HPDE6-E6E7 (cell line): ENCODE results near the gene BEND3.
"Not testable (repeated sequence)": the region's sequence is repeated elsewhere in the genome, so short reads cannot be mapped to it uniquely, and the experiment has no call there.

Experiments
- DNase-seq: peaks from one replicate; pipeline ENCODE4 v3.0.0; 2011; ENCODE audit warnings: missing footprints; ENCODE audit errors: extremely low spot score

The BEND3 gene

DNA sequence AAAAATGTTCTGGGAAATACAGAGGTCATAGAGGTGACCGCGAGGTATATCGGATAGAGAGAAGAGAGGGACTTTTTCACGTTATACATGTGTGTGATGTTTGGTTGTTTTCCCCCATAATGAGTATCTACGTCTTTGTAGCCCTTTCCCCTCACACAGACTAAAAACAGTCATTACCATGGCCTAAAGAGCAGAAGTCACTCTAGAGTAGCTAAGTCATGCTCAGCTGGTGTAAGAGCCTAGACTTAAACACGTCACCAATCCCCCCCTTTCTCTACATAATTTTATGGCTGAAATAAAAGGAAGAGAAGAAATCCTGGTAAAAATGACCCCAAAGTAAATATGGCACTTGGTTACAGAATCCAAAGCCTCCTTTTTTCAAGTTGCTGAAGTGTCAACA lies 6.0 kb upstream of the BEND3 start:
- DNase-seq: no peak

DNA sequence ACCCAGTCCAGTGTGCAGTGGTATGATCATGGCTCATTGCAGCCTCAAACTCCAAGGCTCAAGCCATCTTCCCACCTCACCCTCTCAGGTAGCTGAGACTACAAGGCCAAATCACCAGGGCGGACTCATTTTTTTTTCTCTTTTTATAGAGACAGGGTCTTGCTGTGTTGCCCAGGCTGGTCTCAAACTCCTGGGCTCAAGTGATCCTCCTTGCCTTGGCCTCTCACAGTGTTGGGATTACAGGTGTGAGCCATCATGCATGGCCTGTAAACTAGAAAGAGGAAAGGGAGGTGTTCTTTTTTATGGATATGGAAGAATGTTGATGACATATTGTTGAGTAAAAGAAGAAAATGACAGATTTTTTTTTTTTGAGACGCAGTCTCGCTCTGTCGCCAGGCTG lies 5.1 kb upstream of the BEND3 start:
- no peak for DNase-seq

DNA sequence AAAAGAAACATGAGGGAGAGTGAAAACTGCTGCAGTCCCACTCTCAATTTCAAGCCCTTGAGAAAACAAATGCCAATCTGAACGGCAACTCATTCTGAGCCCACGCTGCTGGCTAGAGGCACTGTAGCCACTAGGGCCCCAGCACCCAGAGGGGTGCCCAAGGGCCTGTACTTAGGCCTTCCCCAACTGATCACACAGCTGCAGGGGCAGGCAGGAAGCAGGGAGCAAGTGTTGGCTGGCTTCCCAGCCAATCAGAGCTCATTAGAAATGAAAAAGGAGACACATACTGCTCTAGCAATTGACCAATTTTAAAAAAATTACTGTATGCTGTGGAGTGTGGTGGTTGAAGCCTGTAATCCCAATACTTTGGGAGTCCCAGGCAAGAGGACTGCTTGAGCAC lies 3.7 kb upstream of the BEND3 start:
- no peak for DNase-seq

DNA sequence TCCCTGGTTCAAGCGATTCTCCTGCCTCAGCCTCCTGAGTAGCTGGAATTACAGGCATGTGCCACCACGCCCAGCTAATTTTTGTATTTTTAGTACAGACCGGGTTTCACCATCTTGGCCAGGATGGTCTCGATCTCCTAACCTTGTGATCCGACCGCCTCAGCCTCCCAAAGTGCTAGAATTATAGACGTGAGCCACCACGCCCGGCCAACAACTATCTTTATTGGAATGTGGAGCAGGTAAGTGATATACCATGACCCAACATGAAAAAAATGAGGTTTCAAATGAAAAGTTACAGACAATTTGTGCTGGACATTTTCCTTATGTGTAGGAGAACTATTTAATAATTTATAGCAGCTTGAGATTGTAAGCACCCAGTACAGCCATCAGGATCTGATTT lies 3.2 kb upstream of the BEND3 start:
- DNase-seq: not testable (repeated sequence)

DNA sequence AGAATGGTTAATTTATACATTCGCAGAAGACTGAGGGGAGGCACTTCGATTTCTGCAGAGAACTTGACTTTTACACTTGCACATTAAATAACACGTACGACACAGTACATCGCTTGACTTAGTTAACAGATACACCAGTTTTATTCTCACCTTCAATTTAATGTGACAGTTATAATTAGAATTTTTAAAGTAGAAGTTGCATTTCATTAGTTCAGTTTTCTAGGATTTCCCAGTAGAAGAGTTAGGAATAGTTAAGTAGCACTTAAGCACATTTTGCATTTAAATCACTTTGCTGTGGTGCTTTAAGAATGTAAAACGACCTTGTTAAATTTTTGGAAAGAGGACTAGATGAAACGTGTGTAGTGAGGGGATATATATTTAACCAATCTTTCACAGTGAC lies 1.6 kb upstream of the BEND3 start:
- DNase-seq: no peak

DNA sequence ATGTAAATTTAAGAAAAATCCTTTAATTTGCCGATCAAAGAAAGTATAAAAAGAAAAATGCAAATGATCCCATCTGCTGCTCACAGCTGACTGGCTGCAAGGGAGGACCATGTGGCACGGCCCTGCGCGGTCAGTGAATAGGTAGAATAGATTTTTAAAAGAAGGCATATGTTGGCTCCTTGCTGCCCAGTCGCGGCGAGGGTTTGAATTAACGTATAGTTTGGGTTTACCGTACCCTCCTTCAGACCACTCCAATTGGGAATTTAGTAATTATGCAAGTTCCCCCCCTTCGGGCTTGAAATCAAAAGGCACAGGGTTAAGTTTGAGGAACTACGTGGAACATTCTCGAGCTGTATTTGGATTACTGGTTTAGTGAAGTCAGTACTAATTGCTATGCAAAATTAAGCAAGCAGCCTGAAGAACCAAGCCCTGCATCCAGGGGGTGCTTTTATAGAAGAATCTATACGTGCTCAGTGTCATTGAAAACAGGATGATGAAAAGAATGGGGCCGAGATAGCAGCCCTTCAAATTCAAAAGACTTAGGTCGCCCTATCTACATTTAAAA lies 1.1 kb upstream of the BEND3 start:
- no peak for DNase-seq

DNA sequence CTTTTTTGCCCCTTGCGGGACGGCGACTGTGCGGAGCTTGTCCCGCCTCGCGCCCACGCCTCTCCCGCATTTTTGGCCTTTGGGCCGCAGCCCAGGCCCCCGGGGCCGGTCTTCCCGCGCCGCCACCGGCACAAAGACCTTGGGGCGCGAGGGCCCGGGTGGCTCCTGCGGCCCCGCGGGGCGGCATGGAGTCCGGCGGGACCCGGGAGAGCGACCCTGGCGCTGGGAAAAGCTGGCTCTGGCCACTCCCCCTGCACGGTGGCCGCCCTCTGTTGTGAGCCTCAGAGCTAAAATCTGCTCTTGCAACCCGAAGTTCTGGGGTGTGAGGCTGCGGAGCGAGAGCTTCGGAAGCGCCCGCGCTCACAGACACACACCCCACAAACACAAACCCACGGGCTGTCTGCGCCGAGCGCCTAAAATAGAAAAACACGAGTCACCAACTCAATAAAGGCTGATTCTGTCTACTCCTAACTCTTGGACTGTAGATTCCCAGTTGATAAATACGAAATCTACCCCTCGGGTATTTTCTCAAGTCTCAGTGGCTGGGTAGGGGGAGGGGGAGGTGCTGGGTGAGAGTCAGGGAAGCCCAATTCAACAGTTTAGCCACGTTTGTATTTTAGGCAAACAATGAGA lies 496 bp upstream of the BEND3 start:
- DNase-seq: no peak

- DNase-seq: peak; percentile 73
These were observed 946 bp downstream of the BEND3 start for GRCh38 chr6:107114213-107114925.

DNA sequence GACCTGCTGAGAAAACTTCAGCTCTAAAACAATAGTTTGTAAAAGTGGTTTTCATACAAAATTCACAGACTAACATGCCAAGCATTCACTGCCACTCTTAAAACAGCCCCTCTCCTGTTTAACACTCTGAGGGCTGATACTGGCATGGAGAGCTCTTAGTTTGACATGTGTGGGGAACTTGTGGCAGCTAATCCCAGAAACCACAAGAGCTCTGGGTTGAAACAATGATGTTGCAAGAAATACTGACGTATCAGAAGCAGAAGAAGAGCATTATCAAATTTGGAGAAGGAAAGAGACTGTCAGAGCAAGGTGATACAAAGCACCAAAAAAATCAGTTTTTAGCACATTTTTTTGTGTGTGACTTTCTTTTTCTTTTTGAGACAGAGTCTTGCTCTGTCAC lies 5.1 kb downstream of the BEND3 start:
- DNase-seq: no peak

- no peak for DNase-seq
These were observed 7.0 kb downstream of the BEND3 start for GRCh38 chr6:107108201-107108890.

- no peak for DNase-seq
These were observed 7.5 kb downstream of the BEND3 start for GRCh38 chr6:107107791-107108190.

DNA sequence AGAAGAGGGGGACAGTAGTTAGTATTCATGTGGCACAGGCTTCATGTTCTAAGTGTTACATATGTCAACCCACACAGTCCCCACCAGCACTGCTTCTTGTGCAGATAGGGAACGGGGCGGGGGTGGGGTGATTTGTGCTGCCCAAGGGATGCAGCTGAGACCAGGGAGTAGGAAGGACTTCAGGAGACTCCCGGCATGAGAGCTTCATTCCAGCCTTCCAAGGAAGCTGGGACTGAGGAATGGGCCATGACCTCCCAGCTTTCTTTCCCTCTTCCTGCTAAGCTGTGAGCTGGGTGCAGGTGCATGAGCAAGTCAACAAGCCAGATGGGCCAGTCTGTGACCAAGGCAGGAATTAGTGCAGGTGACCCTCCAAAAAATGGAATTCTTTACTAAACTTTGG lies 9.2 kb downstream of the BEND3 start:
- no peak for DNase-seq

GRCh38 chr6:107105511-107106116 lies 9.7 kb downstream of the BEND3 start:
- DNase-seq: no peak

DNA sequence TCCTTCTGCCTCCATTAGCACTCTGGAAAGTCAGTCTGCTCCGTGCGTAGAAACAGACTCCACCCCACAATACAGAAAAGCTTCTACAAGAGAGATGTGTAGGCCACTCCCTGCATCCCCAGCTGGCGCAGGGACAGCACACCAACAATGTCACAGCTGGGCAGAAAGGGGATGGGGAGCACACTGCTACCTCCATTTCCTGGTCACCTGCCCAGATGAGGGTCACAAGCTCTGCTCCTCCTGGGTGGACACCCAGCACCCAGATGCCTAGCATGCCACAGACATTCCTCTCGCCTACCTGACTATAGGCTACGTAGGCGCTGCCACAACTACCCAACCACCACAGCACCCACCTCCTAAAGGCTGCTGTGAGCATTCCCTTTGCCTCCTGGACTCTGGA lies 12.2 kb downstream of the BEND3 start:
- no peak for DNase-seq

DNA sequence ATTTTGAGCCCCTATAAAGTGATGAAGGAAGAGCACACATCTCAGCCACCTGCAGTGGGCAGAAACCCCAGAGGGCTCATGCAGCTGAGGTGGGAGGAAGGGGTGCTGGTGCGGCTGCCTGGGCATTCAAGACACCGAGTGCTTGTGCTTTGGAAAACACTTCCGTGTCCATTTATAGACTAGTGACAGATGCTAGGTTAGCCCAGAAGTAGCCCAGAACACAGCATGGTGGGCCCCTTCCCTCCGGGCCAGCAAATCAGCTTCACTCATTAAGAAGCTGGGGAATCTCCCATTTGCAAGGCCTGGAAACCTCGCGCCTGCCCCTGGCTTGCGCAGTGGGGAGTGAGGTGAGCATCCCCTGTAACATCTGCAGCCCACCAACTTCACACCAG lies 12.9 kb downstream of the BEND3 start:
- DNase-seq: no peak

- DNase-seq: no peak
These were observed 13.5 kb downstream of the BEND3 start for GRCh38 chr6:107101686-107102413.

DNA sequence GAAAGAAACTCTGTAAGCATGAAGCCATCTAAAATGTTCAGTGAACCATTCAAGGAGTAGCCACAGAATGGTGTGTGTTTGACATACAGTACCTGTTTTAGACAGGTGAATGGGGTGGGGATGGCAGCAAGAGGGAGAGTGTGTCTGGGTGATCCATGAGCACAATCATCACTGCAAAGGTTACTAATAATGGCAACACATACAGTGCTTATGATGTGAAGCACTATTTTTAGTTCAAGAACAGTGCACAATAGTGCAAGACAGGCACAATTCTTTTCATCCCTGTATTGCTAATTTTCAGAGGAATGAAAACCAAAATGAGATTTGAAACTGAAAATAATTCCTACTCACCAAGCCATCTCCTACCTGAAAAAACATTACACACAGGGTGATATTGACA lies 14.1 kb downstream of the BEND3 start:
- no peak for DNase-seq

DNA sequence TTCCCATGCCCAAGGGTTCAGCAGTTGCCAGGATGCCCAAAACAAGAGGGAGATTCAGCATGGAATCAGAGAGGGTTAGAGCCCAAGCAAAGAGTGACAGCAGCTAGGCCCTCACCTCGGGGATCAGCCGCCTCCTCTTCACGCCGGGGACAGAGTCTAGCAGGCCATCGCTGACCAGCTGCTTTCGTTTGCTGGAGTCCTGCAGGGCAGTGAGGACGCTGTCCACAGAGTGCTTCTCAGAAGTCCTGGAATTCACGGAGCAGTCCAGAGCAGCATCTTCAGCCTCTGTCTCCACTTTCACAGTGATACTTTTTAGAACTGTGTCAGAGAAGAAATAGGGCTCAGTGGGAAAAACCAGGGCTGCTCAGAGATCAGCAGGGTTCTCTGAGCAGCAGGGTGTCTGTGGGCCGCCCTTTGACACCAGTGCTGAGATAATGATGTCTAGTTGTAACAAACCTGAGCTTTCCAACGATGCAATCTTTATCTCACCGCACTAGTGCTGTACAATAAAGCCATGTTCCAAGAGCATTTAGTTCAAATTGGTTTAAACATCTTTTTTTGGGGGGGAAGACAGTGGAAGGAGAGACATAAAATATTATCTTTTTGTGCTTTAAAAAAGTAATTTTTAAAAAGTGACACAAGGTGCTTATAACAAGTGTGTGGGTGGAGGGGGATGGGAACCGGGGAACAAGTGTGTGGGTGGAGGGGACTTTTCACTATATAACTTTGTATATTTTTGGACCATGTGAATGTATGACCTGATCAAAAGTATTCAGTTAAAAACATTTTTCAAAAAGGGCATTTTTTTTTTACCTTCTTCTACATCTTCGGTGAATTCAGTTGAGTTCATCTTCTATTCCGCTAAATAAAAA lies 16.6 kb downstream of the BEND3 start:
- no peak for DNase-seq

DNA sequence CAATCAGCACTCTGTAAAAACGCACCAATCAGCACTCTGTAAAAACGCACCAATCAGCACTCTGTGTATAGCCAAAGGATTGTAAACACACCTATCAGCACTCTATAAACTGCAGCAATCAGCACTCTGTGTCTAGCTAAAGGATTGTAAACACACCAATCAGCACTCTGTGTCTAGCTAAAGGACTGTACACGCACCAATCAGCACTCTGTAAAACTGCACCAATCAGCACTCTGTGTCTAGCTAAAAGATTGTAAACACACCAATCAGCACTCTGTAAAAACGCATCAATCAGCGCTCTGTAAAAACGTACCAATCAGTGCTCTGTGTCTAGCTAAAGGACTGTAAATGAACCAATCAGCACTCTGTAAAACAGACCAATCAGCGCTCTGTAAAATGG lies 30.9 kb downstream of the BEND3 start:
- DNase-seq: not testable (repeated sequence)

GRCh38 chr6:107083921-107084320 lies 31.4 kb downstream of the BEND3 start:
- DNase-seq: no peak
